Anterior cingulate cortex (tissue), 58 donors: ENCODE data around the gene ZNF331.

Source experiments
- DNase-seq, 58 donors: peaks; one replicate each; lab custom pipeline; 2025; lab: John Stamatoyannopoulos, UW

The ZNF331 gene

DNA sequence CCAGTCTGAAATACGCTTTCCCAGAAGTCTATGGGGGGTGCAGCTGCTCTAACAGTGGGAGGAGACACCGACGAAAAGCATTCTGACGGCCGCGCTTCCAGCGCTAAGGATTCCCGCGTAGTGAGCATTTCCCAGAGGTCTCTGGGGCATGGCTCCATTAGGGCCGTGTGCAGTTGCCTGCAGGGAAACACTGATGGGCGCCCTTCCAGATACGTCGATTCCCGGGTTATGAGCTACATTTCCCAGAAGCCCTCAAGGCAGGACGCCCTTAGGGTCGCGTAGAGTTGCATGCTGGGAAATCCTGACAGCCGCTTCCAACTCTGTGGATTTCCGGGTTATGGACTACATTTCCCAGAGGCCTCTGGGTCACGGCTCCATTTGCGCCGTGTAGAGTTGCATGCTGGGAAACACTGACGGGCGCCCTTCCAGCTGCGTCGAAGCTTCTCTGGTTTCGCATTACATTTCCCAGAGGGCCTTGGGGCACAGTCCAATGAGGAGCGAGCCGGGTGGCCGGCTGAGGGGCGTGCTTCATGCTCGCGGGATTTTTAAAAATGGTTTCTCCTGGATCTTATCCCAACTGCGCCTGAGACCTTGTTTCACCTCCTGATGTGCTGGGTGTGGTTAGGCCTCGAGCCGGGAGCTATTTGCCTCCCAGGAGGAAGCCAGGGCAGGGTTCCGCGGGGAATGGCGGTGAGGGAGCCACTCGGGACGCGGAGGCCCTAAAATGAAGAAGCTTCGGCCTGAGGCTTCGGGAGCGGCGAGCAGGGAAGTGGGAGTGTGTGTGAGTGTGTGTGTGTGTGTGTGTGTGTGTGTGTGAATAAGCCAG, 17.2 kb upstream of the ZNF331 start:
- peak; percentile 69 to 99 (median 95) for DNase-seq

DNA sequence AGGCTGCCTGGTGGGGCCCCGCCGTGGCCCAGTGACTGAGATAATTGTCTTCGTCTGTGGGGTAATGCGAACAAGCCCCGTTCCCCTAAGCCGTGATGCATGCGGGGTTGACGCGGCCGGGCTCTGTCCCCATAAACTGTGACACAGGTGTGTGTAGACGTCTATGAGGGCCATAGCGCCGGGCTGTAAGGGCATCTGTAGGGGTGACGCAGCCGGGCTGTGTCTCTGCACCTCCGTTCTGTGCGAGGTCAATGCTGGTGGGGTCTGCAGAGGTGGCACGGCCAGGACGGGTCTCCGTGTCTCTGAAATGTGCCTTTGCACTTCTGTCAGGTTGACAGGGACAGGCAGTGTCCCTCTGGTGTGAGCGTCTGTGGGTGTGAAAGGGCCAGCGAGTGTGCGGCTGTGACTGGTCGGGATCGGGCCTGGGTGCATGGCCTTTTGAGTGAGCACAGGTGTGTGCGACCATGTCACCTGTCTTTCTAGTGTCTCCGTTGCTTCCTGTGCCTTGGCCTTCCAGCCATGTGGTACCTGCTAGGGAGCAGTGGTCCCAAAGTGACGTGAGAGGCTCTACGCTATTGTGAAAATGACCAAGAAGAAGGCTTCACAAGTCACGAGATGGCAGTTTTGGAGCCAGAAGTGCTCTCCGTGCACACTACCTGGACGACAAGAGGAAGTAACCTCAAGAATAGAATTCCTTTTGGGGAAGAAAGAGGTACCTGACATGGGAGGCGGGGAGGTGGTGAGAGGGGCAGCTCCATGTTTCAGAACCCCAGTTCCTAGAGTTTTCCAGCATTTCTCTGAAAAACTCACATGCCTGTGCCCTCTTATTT, 16.4 kb upstream of the ZNF331 start:
- peak in 2 of 58 donors; percentile 25 to 38 for DNase-seq

- no peak for DNase-seq
Observed at GRCh38 chr19:53525922-53526321, 12.0 kb upstream of the ZNF331 start.

- DNase-seq: no peak
Observed at GRCh38 chr19:53530622-53531021, 7.3 kb upstream of the ZNF331 start.

- DNase-seq: no peak
Observed at GRCh38 chr19:53531457-53531856, 6.5 kb upstream of the ZNF331 start.

DNA sequence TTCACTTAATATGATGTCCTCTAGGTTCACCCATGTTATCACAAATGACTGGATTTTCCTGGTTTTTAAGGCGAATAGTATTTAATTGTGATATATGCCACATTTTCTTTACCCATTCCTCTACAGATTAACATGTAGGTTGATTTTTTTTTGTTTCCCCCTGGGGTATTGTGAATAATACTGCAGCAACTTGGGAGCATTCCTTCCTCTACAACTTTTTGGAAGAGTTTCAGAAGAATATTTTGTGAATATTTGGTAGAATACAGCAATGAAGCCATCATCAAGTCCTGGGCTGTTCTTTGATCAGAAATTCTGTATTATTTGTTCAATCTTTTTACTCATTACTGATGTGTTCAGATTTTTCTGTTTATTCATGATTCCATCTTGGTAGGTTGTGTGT, 5.6 kb upstream of the ZNF331 start:
- no peak for DNase-seq

- DNase-seq: no peak
Observed at GRCh38 chr19:53536225-53536548, 1.8 kb upstream of the ZNF331 start.

GRCh38 chr19:53537121-53537520, 824 bp upstream of the ZNF331 start:
- DNase-seq: no peak

- peak in 2 of 58 donors; percentile 22 to 30 for DNase-seq
Observed at GRCh38 chr19:53538378-53539109, 599 bp downstream of the ZNF331 start.

DNA sequence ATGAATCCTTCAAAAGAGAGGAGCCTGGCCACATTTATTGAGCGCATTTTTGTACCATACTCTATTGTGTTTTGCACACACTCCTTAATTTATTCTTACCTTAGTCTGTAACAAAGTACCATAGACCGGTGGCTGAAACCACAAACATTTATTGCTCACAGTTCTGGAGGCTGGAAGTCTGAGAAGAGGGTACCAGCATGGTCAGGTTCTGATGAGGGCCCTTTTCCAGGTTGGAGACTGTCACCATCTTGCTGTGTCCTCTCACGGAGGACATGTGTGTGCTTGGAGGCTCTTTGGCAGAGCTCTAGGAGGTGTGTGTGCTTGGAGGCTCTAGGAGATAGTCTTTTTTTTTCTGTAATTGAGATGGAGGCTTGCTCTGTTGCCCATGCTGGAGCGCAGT, 2.1 kb downstream of the ZNF331 start:
- DNase-seq: no peak

DNA sequence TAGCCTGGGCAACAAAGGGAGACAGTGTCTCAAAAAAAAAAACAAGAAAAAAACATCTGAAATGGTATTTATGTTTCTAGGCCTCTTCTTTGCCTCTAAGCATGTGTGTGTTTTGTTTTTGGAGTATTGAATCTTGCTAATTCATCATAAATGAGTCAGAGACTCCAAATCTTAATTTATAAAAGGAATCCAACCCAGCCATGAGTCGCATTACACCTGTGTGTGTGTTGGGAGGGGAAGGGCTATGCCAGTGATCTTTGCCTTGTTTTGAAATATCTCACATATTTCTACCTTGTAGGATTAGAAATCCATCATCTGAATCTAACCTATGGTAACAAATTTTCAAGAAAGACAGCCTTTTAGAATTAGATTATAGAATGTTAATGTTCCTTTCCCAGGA, 4.0 kb downstream of the ZNF331 start:
- DNase-seq: no peak

GRCh38 chr19:53545271-53546065, 7.5 kb downstream of the ZNF331 start:
- DNase-seq: no peak

GRCh38 chr19:53546758-53547513, 9.0 kb downstream of the ZNF331 start:
- DNase-seq: no peak

DNA sequence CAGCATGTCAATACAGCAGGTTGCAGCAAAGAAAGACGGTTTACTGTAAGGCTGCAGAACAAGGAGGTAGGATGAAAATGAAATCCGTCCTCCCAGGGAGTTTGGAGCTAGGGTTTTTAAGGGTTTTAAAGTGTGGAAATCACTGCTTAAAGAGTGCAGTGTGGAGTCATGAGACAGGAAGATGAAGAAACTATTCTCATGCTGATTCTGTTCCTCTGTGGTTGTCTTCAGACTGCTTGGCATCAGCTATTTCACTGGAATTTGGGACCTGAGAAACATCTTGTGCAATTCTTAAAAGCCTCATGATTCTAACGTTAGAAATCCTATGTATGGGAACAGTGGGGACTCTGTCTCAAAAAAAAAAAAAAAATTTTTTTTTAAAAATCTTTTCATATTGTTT, 11.4 kb downstream of the ZNF331 start:
- peak in 1 of 58 donors; percentile 26 for DNase-seq

DNA sequence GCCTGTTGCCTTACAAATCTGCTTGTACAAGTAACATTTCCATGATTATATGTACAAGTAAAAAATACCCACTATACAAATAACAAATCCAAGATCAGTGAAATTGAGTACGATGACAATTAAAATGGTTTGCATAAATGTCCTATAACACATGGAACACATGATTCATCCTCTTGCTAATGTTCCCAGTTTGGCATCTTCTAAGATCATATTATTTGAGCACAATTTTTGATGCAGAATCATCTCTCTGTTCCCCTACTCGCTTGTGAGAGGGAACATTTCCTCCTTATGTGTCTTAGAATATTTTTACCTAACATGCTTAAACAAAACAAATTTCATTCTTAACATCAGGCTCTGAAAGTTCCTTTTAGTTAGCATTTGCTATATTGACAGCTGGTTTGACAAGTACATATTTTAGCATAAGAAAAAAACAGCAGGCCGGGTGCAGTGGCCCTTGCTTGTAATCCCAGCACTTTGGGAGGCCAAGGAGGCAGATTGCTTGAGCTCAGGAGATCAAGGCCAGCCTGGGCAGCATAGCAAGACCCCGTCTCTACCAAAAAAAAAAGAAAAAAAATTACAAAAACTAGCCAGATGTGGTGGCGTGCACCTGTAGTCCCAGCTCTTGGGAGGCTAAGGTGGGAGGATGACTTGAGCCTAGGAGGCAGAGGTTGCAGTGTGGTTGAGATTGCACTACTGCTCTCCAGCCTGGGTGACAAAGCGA, 14.2 kb downstream of the ZNF331 start:
- peak in 1 of 58 donors; percentile 8 for DNase-seq

- no peak for DNase-seq
Observed at GRCh38 chr19:53553156-53553555, 15.2 kb downstream of the ZNF331 start.

- peak in 57 of 58 donors; percentile 10 to 88 (median 75) for DNase-seq
Observed at GRCh38 chr19:53553865-53554791, 16.2 kb downstream of the ZNF331 start.

DNA sequence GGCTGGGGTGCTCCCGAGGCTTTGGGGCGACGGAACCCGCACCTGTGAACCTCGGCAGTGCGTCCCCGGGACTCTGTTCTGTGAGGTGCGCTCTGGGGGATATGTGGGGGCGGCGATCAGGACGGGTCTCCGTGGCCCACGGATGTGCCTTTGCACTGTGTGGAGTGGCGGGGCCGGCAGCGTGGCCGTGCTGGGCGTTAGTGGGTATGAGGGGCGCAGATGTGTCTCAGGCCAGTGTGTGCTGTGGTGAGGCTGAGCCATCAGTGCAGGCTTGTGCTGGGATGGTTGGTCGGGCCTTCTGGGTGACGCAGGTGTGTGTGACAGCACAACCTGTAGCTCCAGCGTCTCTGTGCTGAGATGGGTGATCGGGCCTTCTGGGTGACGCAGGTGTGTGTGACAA, 16.9 kb downstream of the ZNF331 start:
- DNase-seq: peak in 2 of 58 donors; percentile 27 to 31
